ENCODE measurements around the gene CCDC87.

Gene CCDC87

DNA sequence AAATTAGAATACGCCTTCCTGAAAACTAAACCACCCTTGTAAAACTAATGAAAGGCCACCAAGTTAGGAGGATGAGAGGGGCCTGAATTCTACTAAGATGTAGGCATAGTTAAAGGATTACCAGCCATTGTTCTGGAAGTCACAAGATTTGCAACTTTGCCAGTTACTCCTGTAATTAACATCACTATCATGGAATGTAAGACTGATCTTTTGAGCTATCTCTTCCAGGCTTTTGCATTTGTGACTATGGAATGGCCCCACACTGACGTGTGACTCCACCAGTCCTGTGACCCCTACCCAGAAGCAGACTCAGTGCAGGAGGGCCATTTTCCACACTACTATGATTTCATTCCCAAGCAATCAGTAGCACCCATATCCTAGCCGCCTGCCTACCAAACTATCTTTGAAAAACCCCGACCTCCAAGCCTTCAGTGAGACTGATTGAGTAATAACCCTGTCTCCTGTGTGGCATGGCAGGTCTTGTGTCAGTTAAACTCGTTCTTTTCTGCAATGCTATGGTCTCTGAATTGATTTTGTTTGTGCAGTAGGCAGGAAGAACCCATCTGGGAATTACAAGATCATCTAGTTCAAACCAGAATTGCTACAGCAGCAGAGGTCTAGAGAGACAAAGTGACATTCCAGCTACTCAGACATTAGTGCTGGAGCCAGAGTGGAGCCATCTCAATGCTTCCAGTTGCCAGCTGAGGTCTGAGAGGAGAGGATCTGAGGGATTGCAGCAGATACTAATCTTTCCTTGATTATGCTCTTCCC is 22.6 kb downstream of the CCDC87 start:
- Histone ChIP-seq H3K27me3 (replicated peaks; ENCODE audit: control insufficient read depth, insufficient read depth, low read length) (no peaks in the 10 kb centered on the region), H3K4me1 (ENCODE audit: control insufficient read depth, insufficient read depth, low read length) (peaks cover 18% of the 10 kb centered on the region), H3K4me3 (ENCODE audit: low read length) (no peak overlapping the region), H3K36me3 (ENCODE audit: control insufficient read depth, insufficient read depth, low read length, severe bottlenecking) (no peaks in the 10 kb centered on the region), H3K9ac (ENCODE audit: low read length) (no peak overlapping the region), H3K9me3 (ENCODE audit: control insufficient read depth, low read length) (no peaks in the 10 kb centered on the region)
- no peak for DNase-seq (ENCODE audit: low read depth)

DNA sequence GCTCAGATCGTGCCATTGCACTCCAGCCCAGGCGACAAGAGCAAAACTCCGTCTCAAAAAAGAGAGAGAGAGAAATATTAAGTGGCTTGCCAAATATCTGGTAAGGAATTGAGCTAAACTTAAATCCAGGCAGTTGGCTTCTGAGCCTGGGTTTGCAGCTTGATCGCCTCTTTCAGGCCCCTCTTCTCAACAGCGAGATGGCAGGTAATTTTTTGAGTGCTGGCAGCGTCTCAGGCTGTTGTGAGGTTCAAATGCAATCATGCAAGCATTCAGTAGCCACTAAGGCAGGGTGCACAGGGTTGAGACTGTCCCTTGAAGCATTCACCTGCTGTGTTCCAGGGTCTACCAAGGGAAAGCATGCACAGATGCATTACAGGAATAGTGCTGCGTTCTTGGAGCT is 23.8 kb downstream of the CCDC87 start:
- Histone ChIP-seq H3K4me1 (ENCODE audit: control insufficient read depth, insufficient read depth, low read length) (peaks cover 18% of the 10 kb centered on the region), H3K9ac (ENCODE audit: low read length) (no peak overlapping the region), H3K9me3 (ENCODE audit: control insufficient read depth, low read length) (no peaks in the 10 kb centered on the region), H3K36me3 (ENCODE audit: control insufficient read depth, insufficient read depth, low read length, severe bottlenecking) (no peaks in the 10 kb centered on the region), H3K27me3 (replicated peaks; ENCODE audit: control insufficient read depth, insufficient read depth, low read length) (no peaks in the 10 kb centered on the region), H3K4me3 (ENCODE audit: low read length) (no peak overlapping the region)
- no peak for DNase-seq (ENCODE audit: low read depth)

GRCh38 chr11:66568124-66568916 is 24.5 kb downstream of the CCDC87 start, which contains the start of gene CTSF:
Gene CTSF (minus strand): TSS chr11:66568606. CDS start chr11:66568486, 120 bp downstream.
- Histone ChIP-seq H3K4me3 (ENCODE audit: low read length) (peak within 1 kb of the TSS; percentile 81), H3K27me3 (replicated peaks; ENCODE audit: control insufficient read depth, insufficient read depth, low read length) (no peaks in the 10 kb centered on the region), H3K9me3 (ENCODE audit: control insufficient read depth, low read length) (no peaks in the 10 kb centered on the region), H3K36me3 (ENCODE audit: control insufficient read depth, insufficient read depth, low read length, severe bottlenecking) (no peaks in the 10 kb centered on the region), H3K4me1 (ENCODE audit: control insufficient read depth, insufficient read depth, low read length) (peaks cover 18% of the 10 kb centered on the region), H3K9ac (ENCODE audit: low read length) (peak within 1 kb of the TSS; percentile 80)
- peak; percentile 93 for DNase-seq (ENCODE audit: low read depth)

DNA sequence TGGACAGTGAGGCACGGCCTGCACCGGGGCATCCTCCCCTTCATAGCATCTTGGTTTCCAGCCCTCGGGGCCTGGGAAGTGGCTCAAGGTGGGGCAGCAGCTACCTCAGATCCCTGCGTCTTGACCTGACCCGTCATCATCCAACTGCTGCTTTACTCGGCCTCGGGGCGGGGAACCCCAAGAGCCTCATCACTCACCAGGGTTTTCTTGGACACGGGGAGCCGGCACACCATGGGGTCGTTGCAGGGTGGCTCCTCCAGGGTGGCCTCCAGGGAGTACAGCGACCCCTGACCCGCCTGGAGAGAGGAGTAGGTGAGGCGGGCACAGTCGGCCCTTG is 25.1 kb downstream of the CCDC87 start:
- Histone ChIP-seq H3K9me3 (ENCODE audit: control insufficient read depth, low read length) (no peaks in the 10 kb centered on the region), H3K4me1 (ENCODE audit: control insufficient read depth, insufficient read depth, low read length) (peaks cover 18% of the 10 kb centered on the region), H3K9ac (ENCODE audit: low read length) (peak overlapping the region; percentile 80), H3K27me3 (replicated peaks; ENCODE audit: control insufficient read depth, insufficient read depth, low read length) (no peaks in the 10 kb centered on the region), H3K36me3 (ENCODE audit: control insufficient read depth, insufficient read depth, low read length, severe bottlenecking) (no peaks in the 10 kb centered on the region), H3K4me3 (ENCODE audit: low read length) (peak overlapping the region; percentile 81)
- no peak for DNase-seq (ENCODE audit: low read depth)

GRCh38 chr11:66566221-66566620 is 26.6 kb downstream of the CCDC87 start:
- no peak for DNase-seq (ENCODE audit: low read depth)
- H3K27me3 ChIP-seq (replicated peaks; ENCODE audit: control insufficient read depth, insufficient read depth, low read length): no peaks in the 10 kb centered on the region
- H3K9ac ChIP-seq (ENCODE audit: low read length): no peak overlapping the region
- no peaks in the 10 kb centered on the region for H3K9me3 ChIP-seq (ENCODE audit: control insufficient read depth, low read length)
- H3K4me3 ChIP-seq (ENCODE audit: low read length): no peak overlapping the region
- H3K36me3 ChIP-seq (ENCODE audit: control insufficient read depth, insufficient read depth, low read length, severe bottlenecking): no peaks in the 10 kb centered on the region
- H3K4me1 ChIP-seq (ENCODE audit: control insufficient read depth, insufficient read depth, low read length): peaks cover 18% of the 10 kb centered on the region

DNA sequence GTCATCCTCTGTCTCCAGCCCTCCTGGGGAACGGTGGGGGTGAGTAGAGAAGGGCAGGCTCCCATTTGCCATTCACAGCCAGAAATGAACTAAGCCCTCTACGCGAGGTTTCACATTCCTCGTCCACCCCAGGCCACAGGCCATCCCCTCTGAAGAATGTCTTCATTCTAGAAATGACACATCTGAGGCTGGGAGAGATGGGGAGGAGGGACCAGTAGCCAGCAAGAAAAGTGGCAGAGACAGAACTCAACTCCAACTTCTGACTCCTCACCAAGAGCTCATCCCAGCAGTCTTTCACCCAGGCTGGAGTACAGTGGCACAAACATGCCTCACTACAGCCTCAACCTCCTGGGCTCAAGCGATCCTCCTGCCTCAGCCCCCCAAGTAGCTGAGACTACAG is 27.9 kb downstream of the CCDC87 start:
- Histone ChIP-seq H3K27me3 (replicated peaks; ENCODE audit: control insufficient read depth, insufficient read depth, low read length) (no peaks in the 10 kb centered on the region), H3K9ac (ENCODE audit: low read length) (no peak overlapping the region)
- DNase-seq (ENCODE audit: low read depth): no peak

GRCh38 chr11:66564538-66564937 is 28.3 kb downstream of the CCDC87 start:
- no peak overlapping the region for H3K4me3 ChIP-seq (ENCODE audit: low read length)
- H3K27me3 ChIP-seq (replicated peaks; ENCODE audit: control insufficient read depth, insufficient read depth, low read length): no peaks in the 10 kb centered on the region
- H3K9ac ChIP-seq (ENCODE audit: low read length): no peak overlapping the region
- H3K4me1 ChIP-seq (ENCODE audit: control insufficient read depth, insufficient read depth, low read length): peaks cover 8% of the 10 kb centered on the region
- no peaks in the 10 kb centered on the region for H3K9me3 ChIP-seq (ENCODE audit: control insufficient read depth, low read length)
- DNase-seq (ENCODE audit: low read depth): no peak
- H3K36me3 ChIP-seq (ENCODE audit: control insufficient read depth, insufficient read depth, low read length, severe bottlenecking): no peaks in the 10 kb centered on the region

More for the DNA sequence above, 27.9 kb downstream of the CCDC87 start:
- Histone ChIP-seq H3K4me1 (ENCODE audit: control insufficient read depth, insufficient read depth, low read length) (peaks cover 9% of the 10 kb centered on the region), H3K4me3 (ENCODE audit: low read length) (no peak overlapping the region), H3K9me3 (ENCODE audit: control insufficient read depth, low read length) (no peaks in the 10 kb centered on the region), H3K36me3 (ENCODE audit: control insufficient read depth, insufficient read depth, low read length, severe bottlenecking) (no peaks in the 10 kb centered on the region)

DNA sequence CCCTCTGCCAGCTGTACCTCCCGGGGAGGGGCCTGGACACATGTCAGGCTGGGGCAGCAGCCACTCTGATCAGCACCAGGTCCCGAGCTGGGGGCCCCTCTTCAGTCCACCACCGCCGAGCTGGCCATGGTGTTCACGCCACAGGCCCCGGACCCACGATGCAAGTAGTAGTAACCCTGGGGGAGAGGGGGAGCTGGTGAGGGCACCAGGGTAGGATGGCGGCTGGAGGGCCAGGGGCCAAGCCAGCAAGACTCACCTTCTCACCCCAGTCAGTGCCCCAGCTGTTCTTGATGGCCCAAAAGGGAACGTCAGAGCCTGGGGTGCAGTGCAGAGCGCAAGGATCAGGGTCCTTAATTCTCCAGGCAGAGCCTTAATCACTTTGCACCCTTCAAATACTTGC is 29.0 kb downstream of the CCDC87 start:
- DNase-seq (ENCODE audit: low read depth): no peak
- peaks cover 3% of the 10 kb centered on the region for H3K27me3 ChIP-seq (replicated peaks; ENCODE audit: control insufficient read depth, insufficient read depth, low read length)
- H3K9me3 ChIP-seq (ENCODE audit: control insufficient read depth, low read length): no peaks in the 10 kb centered on the region
- H3K36me3 ChIP-seq (ENCODE audit: control insufficient read depth, insufficient read depth, low read length, severe bottlenecking): no peaks in the 10 kb centered on the region
- H3K9ac ChIP-seq (ENCODE audit: low read length): no peak overlapping the region
- H3K4me1 ChIP-seq (ENCODE audit: control insufficient read depth, insufficient read depth, low read length): peaks cover 8% of the 10 kb centered on the region
- H3K4me3 ChIP-seq (ENCODE audit: low read length): no peak overlapping the region

GRCh38 chr11:66562907-66563583 is 29.8 kb downstream of the CCDC87 start:
- Histone ChIP-seq H3K4me1 (ENCODE audit: control insufficient read depth, insufficient read depth, low read length) (peaks cover 5% of the 10 kb centered on the region), H3K4me3 (ENCODE audit: low read length) (no peak overlapping the region), H3K9ac (ENCODE audit: low read length) (no peak overlapping the region), H3K27me3 (replicated peaks; ENCODE audit: control insufficient read depth, insufficient read depth, low read length) (peaks cover 11% of the 10 kb centered on the region), H3K9me3 (ENCODE audit: control insufficient read depth, low read length) (no peaks in the 10 kb centered on the region), H3K36me3 (ENCODE audit: control insufficient read depth, insufficient read depth, low read length, severe bottlenecking) (no peaks in the 10 kb centered on the region)
- no peak for DNase-seq (ENCODE audit: low read depth)

DNA sequence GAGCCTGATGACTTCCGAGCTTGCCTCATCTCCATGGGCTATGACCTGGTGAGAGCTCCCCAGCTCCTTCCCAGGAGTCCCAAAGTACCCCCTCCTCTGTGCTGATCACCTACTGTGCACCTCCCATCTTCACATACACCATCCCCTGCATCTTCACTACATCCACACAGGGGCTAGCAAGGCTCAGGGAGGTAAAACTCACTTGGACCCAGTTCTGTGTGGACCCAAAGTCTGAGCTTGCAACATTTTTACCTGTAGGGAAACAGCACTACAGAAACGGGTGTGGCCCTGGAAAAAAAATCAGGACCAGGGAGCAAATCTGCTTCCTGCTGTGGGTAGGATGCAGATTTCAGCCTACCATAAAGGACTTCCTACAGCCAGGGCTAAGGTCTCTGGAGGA is 30.6 kb downstream of the CCDC87 start:
- Histone ChIP-seq H3K36me3 (ENCODE audit: control insufficient read depth, insufficient read depth, low read length, severe bottlenecking) (no peaks in the 10 kb centered on the region), H3K4me3 (ENCODE audit: low read length) (no peak overlapping the region), H3K9ac (ENCODE audit: low read length) (no peak overlapping the region), H3K4me1 (ENCODE audit: control insufficient read depth, insufficient read depth, low read length) (no peaks in the 10 kb centered on the region), H3K9me3 (ENCODE audit: control insufficient read depth, low read length) (no peaks in the 10 kb centered on the region), H3K27me3 (replicated peaks; ENCODE audit: control insufficient read depth, insufficient read depth, low read length) (peaks cover 18% of the 10 kb centered on the region)
- no peak for DNase-seq (ENCODE audit: low read depth)

DNA sequence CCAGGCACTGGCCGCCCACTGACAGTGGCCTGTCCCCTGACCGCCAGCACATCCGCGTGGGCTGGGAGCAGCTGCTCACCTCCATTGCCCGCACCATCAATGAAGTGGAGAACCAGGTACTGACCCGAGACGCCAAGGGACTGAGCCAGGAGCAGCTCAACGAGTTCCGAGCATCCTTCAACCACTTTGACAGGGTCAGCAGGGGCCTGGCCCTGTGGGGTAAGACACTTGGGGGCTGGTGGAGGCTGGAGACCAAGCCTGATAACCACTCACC is 31.0 kb downstream of the CCDC87 start:
- Histone ChIP-seq H3K36me3 (ENCODE audit: control insufficient read depth, insufficient read depth, low read length, severe bottlenecking) (no peaks in the 10 kb centered on the region), H3K9ac (ENCODE audit: low read length) (no peak overlapping the region), H3K4me1 (ENCODE audit: control insufficient read depth, insufficient read depth, low read length) (no peaks in the 10 kb centered on the region), H3K4me3 (ENCODE audit: low read length) (no peak overlapping the region), H3K9me3 (ENCODE audit: control insufficient read depth, low read length) (no peaks in the 10 kb centered on the region), H3K27me3 (replicated peaks; ENCODE audit: control insufficient read depth, insufficient read depth, low read length) (peaks cover 22% of the 10 kb centered on the region)
- no peak for DNase-seq (ENCODE audit: low read depth)
